Testis (tissue), 2 donors: ENCODE measurements around the gene INO80.

Source experiments
- CTCF ChIP-seq, 3 experiments: fragments of 450-650 bp in 2 of 3; fragments of 200-600 bp in 1 of 3; sonication (generic) in 1 of 3; IDR thresholded peaks; one replicate each; pipeline ENCODE4 v1.5.1; 2016 to 2019; ENCODE audit warnings: antibody characterized with exemption in 3 of 3, mild to moderate bottlenecking in 2 of 3, moderate library complexity in 1 of 3
- POLR2A ChIP-seq: fragments of 450-650 bp; IDR thresholded peaks from one replicate; pipeline ENCODE4 v1.6.1; 2017; ENCODE audit warnings: antibody characterized with exemption, mild to moderate bottlenecking, moderate library complexity

- TF ChIP-seq POLR2A (no peak), CTCF (IDR thresholded peaks at IDR 0.05) (no peak)
These were observed 159.5 kb downstream of the INO80 start for GRCh38 chr15:40956541-40956982.
